Measurements from ENCODE around the gene ADAMTS4. TPM values are rescaled to one million over a fixed set of nuclear protein-coding genes. Genes with fewer than 3 reads are reported as not detected.

The ADAMTS4 gene
- total RNA-seq, 1 experiment from 2014 or later: 31.6 TPM

DNA sequence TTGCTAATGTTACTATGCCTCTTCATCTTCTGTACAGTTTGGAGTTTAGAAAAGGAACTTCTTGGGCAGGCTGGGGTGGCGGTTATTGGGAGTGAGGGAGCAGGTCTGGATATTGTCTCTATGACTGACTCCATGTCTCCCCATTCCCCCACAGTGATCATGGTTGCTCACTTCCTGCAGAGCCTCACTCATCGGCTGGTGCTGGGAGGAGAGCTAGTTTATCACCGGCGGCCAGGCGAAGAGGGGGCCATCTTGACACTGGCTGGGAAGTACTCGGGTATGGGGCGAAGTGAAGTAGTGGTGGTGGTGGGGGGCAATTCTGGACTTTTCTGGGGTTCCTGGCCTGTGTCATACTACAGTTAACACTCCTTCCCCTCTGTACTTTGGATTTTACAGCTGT, 29.2 kb upstream of the ADAMTS4 start:
- TF ChIP-seq, protein P1, sequence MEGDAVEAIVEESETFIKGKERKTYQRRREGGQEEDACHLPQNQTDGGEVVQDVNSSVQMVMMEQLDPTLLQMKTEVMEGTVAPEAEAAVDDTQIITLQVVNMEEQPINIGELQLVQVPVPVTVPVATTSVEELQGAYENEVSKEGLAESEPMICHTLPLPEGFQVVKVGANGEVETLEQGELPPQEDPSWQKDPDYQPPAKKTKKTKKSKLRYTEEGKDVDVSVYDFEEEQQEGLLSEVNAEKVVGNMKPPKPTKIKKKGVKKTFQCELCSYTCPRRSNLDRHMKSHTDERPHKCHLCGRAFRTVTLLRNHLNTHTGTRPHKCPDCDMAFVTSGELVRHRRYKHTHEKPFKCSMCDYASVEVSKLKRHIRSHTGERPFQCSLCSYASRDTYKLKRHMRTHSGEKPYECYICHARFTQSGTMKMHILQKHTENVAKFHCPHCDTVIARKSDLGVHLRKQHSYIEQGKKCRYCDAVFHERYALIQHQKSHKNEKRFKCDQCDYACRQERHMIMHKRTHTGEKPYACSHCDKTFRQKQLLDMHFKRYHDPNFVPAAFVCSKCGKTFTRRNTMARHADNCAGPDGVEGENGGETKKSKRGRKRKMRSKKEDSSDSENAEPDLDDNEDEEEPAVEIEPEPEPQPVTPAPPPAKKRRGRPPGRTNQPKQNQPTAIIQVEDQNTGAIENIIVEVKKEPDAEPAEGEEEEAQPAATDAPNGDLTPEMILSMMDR (conservative IDR thresholded peaks at IDR 0.05; ENCODE audit: low read depth, low read length): no peak
- TF ChIP-seq EZH2 (IDR thresholded peaks at IDR 0.05; ENCODE audit: borderline replicate concordance, low read depth, low read length, poor library complexity, severe bottlenecking): no peak
- intact Hi-C loops (cut with micrococcal nuclease; ENCODE audit: unreplicated experiment): loop anchor here (5.0 kb wide), 1 partner anchor 154 kb away; no protein-coding TSS in a partner anchor
- Histone ChIP-seq H3K36me3 (ENCODE audit: insufficient read depth, low read length, poor library complexity, severe bottlenecking) (peaks cover 16% of the 10 kb centered on the region), H3K4me1 (ENCODE audit: insufficient read depth, low read length, poor library complexity, severe bottlenecking) (peaks cover 18% of the 10 kb centered on the region), H3K27me3 (replicated peaks; ENCODE audit: insufficient read depth, low read depth, low read length, poor library complexity) (no peaks in the 10 kb centered on the region), H3K27ac (ENCODE audit: low read depth, low read length, poor library complexity, severe bottlenecking) (no peak overlapping the region), H3K9me3 (ENCODE audit: low read depth, low read length, poor library complexity, severe bottlenecking) (no peaks in the 10 kb centered on the region), H3K4me3 (ENCODE audit: low read depth, low read length, poor library complexity, severe bottlenecking) (no peak overlapping the region)
- no peak for DNase-seq (ENCODE audit: low spot score)
- ChIA-PET POLR2A (ENCODE audit: low non-redundant PET) (no interaction called here), CTCF (no interaction called here)
- BruUV-seq (replicated peaks): no TSS peak

DNA sequence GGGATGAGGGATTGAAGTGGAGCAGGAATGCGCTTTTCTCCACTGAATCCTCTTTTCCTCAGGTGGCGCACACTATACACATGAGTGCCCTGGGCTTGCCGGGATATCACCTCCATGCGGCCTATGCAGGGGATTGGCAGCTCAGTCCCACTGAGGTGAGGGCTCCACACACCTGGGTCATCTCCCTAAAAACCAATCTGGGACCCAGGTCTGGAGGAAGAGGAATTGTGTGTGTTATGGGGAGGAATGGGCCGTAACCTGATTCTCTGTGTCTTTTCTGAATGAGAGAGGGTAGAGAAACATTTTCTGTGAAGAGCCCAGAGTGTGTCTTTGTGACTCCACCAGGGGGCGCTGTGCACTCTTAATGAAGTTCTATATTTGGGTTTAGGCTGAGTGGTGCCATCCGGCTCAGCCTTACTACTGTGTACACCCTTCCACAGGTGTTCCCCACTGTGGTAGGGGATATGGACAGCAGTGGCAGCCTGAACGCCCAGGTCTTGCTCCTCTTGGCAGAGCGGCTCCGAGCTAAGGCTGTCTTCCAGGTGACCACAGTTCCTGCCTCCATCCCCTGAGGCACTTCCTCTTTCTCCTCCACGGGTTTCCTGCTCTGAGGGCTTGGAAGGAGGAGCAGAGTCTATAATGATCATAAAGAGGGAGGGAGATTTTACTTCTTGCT, 28.5 kb upstream of the ADAMTS4 start:
- intact Hi-C loops (cut with micrococcal nuclease; ENCODE audit: unreplicated experiment): loop anchor here (1.0 to 5.0 kb wide), 2 partner anchors 64 to 155 kb away; no protein-coding TSS in a partner anchor
- no TSS peak for BruUV-seq (replicated peaks)
- Histone ChIP-seq H3K4me1 (ENCODE audit: insufficient read depth, low read length, poor library complexity, severe bottlenecking) (peaks cover 18% of the 10 kb centered on the region), H3K27me3 (replicated peaks; ENCODE audit: insufficient read depth, low read depth, low read length, poor library complexity) (no peaks in the 10 kb centered on the region), H3K9me3 (ENCODE audit: low read depth, low read length, poor library complexity, severe bottlenecking) (no peaks in the 10 kb centered on the region), H3K4me3 (ENCODE audit: low read depth, low read length, poor library complexity, severe bottlenecking) (peak overlapping the region; percentile 78), H3K36me3 (ENCODE audit: insufficient read depth, low read length, poor library complexity, severe bottlenecking) (peaks cover 16% of the 10 kb centered on the region), H3K27ac (ENCODE audit: low read depth, low read length, poor library complexity, severe bottlenecking) (peak overlapping the region; percentile 68)
- peak; percentile 83 for DNase-seq (ENCODE audit: low spot score)
- ChIA-PET CTCF (no interaction called here), POLR2A (ENCODE audit: low non-redundant PET) (no interaction called here)
- TF ChIP-seq, protein P1 (conservative IDR thresholded peaks at IDR 0.05; ENCODE audit: low read depth, low read length): peak; percentile 88
- no peak for TF ChIP-seq EZH2 (IDR thresholded peaks at IDR 0.05; ENCODE audit: borderline replicate concordance, low read depth, low read length, poor library complexity, severe bottlenecking)

GRCh38 chr1:161226759-161227158, 27.9 kb upstream of the ADAMTS4 start:
- intact Hi-C loops (cut with micrococcal nuclease; ENCODE audit: unreplicated experiment): loop anchor here (1.0 to 5.0 kb wide), 2 partner anchors 65 to 156 kb away; no protein-coding TSS in a partner anchor
- Histone ChIP-seq H3K27ac (ENCODE audit: low read depth, low read length, poor library complexity, severe bottlenecking) (peak overlapping the region; percentile 68), H3K36me3 (ENCODE audit: insufficient read depth, low read length, poor library complexity, severe bottlenecking) (peaks cover 16% of the 10 kb centered on the region), H3K4me1 (ENCODE audit: insufficient read depth, low read length, poor library complexity, severe bottlenecking) (peaks cover 18% of the 10 kb centered on the region), H3K9me3 (ENCODE audit: low read depth, low read length, poor library complexity, severe bottlenecking) (no peaks in the 10 kb centered on the region), H3K4me3 (ENCODE audit: low read depth, low read length, poor library complexity, severe bottlenecking) (peak overlapping the region; percentile 78), H3K27me3 (replicated peaks; ENCODE audit: insufficient read depth, low read depth, low read length, poor library complexity) (no peaks in the 10 kb centered on the region)
- no TSS peak for BruUV-seq (replicated peaks)
- ChIA-PET POLR2A (ENCODE audit: low non-redundant PET) (no interaction called here), CTCF (no interaction called here)
- no peak for DNase-seq (ENCODE audit: low spot score)
- no peak for TF ChIP-seq EZH2 (IDR thresholded peaks at IDR 0.05; ENCODE audit: borderline replicate concordance, low read depth, low read length, poor library complexity, severe bottlenecking)
- TF ChIP-seq, protein P1 (conservative IDR thresholded peaks at IDR 0.05; ENCODE audit: low read depth, low read length): no peak
